T follicular helper cell (primary cell): ENCODE data around the gene SARS1.

Experiments used
- DNase-seq: peaks from one replicate; pipeline ENCODE4 v3.0.0-alpha.2; 2020; ENCODE audit warnings: low read depth

The SARS1 gene

DNA sequence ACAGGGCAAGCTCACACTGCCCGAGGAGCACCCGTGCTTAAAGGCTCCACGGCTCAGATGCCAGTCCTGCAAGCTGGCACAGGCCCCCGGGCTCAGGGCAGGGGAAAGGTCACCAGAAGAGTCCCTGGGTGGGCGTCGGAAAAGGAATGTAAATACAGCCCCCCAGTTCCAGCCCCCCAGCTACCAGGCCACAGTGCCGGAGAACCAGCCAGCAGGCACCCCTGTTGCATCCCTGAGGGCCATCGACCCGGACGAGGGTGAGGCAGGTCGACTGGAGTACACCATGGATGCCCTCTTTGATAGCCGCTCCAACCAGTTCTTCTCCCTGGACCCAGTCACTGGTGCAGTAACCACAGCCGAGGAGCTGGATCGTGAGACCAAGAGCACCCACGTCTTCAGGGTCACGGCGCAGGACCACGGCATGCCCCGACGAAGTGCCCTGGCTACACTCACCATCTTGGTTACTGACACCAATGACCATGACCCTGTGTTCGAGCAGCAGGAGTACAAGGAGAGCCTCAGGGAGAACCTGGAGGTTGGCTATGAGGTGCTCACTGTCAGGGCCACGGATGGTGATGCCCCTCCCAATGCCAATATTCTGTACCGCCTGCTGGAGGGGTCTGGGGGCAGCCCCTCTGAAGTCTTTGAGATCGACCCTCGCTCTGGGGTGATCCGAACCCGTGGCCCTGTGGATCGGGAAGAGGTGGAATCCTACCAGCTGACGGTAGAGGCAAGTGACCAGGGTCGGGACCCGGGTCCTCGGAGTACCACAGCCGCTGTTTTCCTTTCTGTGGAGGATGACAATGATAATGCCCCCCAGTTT lies 36.9 kb downstream of the SARS1 start:
- no peak for DNase-seq

DNA sequence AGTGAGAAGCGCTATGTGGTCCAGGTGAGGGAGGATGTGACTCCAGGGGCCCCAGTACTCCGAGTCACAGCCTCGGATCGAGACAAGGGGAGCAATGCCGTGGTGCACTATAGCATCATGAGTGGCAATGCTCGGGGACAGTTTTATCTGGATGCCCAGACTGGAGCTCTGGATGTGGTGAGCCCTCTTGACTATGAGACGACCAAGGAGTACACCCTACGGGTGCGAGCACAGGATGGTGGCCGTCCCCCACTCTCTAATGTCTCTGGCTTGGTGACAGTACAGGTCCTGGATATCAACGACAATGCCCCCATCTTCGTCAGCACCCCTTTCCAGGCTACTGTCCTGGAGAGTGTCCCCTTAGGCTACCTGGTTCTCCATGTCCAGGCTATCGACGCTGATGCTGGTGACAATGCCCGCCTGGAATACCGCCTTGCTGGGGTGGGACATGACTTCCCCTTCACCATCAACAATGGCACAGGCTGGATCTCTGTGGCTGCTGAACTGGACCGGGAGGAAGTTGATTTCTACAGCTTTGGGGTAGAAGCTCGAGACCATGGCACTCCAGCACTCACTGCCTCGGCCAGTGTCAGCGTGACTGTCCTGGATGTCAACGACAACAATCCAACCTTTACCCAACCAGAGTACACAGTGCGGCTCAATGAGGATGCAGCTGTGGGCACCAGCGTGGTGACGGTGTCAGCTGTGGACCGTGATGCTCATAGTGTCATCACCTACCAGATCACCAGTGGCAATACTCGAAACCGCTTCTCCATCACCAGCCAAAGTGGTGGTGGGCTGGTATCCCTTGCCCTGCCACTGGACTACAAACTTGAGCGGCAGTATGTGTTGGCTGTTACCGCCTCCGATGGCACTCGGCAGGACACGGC lies 37.8 kb downstream of the SARS1 start:
- no peak for DNase-seq

DNA sequence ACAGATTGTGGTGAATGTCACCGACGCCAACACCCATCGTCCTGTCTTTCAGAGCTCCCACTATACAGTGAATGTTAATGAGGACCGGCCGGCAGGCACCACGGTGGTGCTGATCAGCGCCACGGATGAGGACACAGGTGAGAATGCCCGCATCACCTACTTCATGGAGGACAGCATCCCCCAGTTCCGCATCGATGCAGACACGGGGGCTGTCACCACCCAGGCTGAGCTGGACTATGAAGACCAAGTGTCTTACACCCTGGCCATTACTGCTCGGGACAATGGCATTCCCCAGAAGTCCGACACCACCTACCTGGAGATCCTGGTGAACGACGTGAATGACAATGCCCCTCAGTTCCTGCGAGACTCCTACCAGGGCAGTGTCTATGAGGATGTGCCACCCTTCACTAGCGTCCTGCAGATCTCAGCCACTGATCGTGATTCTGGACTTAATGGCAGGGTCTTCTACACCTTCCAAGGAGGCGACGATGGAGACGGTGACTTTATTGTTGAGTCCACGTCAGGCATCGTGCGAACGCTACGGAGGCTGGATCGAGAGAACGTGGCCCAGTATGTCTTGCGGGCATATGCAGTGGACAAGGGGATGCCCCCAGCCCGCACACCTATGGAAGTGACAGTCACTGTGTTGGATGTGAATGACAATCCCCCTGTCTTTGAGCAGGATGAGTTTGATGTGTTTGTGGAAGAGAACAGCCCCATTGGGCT lies 38.6 kb downstream of the SARS1 start:
- no peak for DNase-seq

DNA sequence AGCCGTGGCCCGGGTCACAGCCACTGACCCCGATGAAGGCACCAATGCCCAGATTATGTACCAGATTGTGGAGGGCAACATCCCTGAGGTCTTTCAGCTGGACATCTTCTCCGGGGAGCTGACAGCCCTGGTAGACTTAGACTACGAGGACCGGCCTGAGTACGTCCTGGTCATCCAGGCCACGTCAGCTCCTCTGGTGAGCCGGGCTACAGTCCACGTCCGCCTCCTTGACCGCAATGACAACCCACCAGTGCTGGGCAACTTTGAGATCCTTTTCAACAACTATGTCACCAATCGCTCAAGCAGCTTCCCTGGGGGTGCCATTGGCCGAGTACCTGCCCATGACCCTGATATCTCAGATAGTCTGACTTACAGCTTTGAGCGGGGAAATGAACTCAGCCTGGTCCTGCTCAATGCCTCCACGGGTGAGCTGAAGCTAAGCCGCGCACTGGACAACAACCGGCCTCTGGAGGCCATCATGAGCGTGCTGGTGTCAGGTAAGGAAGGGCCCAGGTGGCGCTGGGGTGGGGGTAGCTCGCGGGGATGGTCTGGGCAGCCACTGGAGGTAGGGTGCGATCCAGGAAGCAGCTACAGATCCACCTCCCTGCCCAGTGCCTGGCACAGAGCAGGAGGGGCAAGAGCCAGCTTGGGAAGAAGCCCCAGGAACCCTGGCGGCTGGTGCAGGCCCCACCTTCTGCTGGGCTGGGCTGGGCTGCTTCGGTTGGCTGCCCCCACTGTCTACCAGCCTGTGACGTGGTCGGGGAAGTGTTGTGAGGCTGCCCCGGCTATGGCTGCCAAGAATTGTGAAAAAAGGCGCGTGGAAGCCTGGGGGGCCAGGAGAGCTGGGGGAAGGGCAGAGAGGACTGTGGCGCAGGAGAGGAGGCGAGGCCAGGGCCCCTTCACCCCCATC lies 39.4 kb downstream of the SARS1 start:
- no peak for DNase-seq

DNA sequence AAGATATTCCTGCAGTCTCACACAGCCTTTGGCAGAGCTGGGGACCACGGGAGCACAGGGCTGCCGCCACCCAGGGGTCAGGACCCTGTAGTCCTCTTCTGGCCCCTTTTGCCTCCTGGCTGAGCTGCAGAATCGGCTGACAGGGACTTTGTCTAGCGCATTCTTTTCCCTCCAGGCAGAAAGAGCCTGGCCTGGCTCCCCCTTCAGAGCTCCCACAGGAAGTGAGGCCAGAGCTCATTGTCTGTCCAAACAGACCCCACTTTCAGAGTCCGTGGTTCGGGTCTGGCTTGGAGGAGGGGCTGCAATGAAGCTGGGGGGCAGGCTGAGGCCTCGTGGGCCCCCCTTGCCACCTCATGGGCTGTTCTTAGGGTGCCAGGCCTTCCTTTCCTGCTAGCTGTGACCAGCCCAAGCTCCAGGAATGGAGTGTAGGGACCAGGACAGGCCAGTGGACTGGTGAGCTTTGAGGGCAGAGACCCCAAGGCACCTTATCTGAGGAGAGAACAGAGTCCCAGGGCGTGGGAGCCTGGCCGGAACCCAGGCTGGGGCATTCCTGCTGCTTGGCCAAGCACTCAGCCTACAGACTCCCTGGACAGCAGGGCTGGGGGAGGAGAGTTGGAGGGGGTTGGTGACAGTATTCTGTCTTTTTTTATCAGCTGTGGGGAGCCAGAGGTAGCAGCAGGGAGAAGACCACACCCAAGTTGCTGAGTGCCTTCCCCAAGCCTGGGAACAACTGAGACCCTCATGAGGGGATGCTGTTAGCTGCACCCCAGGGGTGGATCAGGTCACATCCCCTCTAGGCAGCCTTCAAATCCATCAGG lies 40.3 kb downstream of the SARS1 start:
- DNase-seq, result no peak

DNA sequence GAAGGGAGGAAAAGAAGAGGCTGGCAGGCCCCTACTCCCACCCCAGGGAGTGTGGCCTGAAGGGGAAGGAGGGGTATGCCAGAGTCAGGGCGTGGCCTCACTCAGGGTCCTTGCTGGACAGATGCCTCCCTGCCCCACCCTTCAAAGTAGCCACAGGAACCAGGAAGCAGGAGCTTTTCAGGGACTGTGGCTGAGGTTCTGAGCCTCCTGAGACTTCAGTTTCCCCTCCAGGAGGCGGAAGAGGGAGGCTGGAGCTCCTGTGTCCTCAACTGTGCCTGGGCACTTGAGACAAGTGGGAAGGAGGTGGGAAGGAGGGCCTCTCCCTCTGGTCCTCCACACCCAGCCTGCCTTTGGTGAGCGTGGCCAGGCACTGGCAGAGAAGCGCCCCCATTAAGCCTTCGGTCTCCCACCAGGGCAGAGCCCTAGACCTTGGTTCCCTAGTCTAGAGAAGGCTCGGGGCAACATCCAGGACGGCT lies 40.9 kb downstream of the SARS1 start:
- no peak for DNase-seq

DNA sequence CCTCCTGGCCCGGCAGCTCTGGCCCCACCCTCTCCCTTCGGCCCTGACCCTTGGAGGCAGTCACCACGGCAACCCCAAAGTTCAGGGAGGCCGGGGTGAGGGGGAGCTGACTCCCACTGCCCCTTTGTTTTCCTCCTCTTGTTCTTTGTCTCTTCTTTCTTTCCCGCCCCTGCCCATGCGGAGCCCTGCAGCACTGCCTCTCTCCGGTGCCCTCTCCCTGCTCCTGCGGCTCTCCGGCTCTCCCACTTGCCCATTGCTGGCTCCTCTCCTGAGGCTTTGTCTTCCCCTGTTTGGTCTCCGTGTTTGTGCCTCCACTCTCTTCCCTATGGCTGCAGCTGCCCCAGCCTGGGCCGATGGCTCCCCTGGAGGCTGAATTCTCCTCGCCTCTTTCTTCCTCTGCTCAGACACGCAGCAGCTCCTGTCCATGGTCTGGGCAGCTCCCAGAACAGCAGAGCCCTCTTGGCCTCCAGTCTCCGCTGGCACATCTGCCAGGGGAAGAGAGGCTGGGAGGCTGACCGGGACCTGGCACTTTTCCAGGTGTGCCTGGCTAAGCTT lies 41.5 kb downstream of the SARS1 start:
- no peak for DNase-seq

DNA sequence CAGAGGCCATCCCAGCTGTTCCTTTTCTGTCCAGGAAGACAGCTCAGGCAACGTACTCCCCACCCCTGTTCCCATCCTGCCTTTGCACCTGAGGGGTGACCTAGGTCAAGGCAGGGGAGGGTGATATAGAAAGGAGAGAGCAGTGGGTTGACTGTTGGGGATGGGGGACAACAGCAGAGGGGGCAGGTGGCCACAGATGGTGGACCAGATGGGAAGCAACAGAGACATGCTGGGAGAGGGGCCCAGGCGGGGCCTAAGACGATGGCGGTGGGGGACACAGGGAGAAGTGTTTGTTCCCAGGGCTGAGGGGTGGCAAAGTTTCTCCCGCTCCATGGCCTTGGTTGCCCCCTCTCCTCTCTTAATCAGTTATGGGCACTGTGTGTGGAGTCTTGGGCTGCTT lies 42.0 kb downstream of the SARS1 start:
- DNase-seq, result no peak

DNA sequence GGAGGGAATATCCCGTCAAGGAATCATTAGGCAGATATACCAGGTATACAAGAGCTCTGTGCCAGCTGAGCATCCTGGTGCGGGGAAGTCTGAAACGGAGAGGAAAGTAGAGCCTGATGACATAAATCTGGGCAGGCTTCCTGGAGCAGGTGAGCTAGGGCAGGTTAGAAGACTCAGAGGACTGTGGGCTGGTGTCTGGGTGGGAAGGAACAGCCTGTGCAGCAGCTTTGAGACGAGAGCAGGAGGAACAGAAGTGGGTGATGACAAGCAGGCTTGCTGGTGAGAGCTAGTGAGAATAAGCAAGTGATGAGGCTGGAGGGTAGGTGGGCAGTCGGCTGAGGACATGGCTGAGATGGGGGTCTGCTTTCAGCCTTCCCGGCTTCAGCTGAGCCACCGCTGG lies 42.4 kb downstream of the SARS1 start:
- DNase-seq, result no peak

DNA sequence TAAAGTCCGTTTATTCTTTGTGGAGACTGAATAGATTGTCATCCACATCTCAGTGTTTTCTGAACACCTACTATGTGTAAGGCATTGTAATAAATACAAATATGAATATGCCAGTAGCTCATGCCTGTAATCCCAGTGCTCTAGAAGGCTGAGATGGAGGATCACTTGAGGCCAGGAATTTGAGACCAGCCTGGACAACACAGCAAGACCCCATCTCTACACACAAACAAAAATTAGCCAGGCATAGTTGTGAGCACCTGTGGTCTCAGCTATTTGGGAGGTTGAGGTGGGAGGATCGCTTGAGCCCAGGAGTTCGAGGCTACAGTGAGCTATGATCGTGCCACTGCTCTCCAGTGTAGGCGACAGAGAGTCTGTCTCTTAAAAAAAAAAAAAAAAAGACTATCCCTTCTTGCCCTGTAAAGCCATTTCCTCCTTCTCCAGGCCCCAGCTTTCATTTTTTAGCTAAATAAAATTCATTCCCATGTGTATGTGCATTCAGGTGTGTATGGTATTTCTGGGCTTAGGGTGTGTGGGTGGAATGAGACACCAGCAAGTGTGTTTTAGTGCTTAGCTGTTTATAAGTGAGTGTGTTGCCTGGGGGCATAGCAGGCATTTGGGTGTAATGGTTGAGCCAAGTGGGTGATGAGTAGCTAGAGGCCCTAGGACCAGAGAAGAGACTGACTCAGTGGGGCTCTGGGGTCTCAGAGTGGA lies 43.4 kb downstream of the SARS1 start:
- DNase-seq, result no peak

DNA sequence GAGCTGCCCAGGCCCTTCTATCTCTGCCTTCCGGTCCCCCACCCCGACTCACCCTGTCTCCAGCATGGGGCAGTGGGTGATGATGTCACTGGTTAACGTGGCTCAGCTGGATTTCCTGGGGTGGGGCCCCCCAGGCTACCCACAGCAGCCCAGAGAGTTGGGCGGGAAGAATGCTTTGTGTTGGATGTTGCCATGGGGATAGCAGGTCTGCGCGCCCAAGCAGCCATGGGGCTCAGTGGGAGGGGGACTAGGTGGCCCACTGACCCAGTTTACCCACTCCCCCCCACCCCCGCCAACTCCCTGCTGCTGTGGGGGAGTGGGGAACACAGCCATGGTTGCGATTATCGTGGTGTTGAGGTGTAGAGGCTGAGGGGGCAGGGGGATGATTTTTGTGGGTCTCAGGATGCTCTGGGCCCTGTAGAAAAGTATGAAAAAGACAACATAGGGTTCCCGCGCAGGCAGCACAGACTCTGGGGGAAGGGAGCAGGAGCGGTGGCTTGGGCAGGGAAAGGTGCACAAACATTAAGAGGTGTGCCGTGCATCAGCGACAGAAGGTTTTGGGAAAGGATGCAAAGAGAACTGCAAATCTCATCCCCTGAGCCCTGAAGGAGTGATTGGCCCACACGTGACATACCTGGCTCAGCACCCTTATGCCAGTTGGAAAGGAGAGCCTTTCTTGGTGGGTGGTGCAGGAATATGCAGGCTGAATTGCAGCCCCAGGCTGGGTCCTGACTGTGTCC lies 44.1 kb downstream of the SARS1 start:
- DNase-seq, result no peak

DNA sequence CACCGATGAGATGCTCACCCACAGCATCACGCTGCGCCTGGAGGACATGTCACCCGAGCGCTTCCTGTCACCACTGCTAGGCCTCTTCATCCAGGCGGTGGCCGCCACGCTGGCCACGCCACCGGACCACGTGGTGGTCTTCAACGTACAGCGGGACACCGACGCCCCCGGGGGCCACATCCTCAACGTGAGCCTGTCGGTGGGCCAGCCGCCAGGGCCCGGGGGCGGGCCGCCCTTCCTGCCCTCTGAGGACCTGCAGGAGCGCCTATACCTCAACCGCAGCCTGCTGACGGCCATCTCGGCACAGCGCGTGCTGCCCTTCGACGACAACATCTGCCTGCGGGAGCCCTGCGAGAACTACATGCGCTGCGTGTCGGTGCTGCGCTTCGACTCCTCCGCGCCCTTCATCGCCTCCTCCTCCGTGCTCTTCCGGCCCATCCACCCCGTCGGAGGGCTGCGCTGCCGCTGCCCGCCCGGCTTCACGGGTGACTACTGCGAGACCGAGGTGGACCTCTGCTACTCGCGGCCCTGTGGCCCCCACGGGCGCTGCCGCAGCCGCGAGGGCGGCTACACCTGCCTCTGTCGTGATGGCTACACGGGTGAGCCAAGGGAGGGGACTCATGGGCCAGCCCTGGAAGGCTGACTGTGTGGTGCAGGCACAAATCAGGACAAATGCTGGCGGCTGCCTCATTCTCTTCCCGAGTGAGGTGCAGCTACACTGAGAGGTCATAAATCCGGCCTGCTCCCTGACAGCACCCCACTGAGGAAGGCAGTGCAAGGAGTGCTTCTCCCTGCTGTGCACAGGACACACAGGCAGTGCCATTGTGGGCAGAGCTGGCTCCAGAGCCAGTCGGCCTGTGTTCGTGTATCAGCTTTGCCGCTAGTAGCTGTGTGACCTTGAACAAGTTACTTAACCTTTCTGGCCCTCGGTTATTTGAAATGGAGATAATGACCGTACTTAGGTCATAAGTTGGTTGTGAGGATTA lies 45.1 kb downstream of the SARS1 start:
- no peak for DNase-seq

DNA sequence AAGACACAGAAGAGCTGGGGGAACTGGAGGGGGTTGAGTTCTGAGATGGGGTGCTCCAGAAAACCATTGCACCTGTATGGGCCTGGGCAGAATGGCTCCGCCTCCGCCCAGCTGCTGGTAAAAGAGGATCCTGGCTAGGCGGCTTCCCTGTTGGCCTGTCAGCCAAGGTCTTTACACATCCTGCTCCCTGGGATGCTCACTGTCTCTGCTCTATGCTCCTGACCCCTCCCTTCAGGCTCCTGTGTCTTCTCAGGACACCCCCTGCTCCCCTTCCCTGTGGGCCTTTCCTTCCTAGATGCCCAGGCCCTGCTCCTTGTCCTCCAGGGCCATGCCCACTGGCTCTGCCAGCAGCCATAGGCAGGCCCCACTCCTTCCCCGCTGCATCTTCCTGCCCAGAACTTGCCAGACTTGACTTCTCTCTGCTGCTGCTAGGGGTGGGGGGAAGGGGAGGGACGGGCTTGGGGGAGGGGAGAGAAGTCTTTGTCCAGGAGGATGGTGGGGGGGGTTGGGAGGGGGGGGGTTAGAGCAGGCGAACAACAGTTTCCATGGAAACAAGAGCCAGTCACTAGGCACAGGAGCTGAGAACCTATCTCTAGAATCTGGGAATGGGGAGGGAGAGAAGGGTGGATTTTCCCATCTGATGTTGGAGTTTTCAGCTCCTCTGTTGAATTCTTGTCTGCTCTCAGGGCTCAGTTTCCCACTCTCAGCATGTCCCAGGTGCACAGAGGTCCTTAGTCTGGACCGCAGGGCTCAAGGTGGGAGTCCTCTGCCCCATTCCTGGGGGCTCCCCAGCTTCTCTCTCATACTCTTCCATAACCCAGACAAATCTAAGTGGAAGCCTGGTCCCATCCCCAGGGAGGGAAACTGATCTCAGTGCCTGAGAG lies 46.2 kb downstream of the SARS1 start:
- no peak for DNase-seq

DNA sequence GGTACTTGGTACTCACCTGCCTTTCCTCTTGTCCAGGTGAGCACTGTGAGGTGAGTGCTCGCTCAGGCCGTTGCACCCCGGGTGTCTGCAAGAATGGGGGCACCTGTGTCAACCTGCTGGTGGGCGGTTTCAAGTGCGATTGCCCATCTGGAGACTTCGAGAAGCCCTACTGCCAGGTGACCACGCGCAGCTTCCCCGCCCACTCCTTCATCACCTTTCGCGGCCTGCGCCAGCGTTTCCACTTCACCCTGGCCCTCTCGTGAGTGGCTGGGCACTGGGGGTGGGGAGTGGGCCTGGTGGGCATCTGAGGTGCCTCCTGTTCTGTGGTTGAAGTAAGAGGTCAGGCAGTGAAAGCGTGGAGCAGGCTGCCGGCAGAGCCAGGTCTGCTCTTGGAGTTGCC lies 47.3 kb downstream of the SARS1 start:
- DNase-seq, result no peak

DNA sequence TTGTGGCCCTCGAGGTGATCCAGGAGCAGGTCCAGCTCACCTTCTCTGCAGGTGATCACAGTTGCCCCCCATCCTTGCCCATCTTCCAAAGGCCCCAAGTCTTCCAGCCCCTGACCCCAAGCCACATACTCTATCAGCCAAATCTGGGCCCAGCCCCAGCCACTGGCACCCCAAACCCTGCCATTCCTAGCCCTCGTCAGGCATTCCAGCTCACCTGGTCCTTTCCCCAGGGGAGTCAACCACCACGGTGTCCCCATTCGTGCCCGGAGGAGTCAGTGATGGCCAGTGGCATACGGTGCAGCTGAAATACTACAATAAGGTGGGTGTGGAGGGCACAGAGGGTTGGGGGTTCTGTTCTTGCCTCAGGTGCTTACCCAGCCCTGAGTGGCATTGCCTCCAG lies 47.9 kb downstream of the SARS1 start:
- DNase-seq, result no peak
